AG04450 (cell line): ENCODE measurements around the gene FAM149A. TPM values are rescaled to one million over a fixed set of nuclear protein-coding genes. Genes with fewer than 3 reads are reported as not detected.

Experiments
- CTCF ChIA-PET: fragments of 300-600, 350-600 bp; formaldehyde crosslinking; extraction: SDS; loops from one replicate; lab custom pipeline; 2022; ENCODE audit warnings: antibody characterized with exemption, inconsistent platforms; lab: Charles Lee
- POLR2A ChIA-PET: fragments of 350-600 bp; formaldehyde crosslinking; extraction: SDS; loops from one replicate; lab custom pipeline; 2021; ENCODE audit warnings: antibody characterized with exemption, inconsistent platforms; lab: Yijun Ruan, JAX
- DNase-seq: peaks from one replicate; pipeline ENCODE4 v3.0.0-alpha.2; 2011; ENCODE audit warnings: low read depth, low spot score
- H3K27ac ChIP-seq: one replicate; pipeline ENCODE4 v1.5.1; 2012; ENCODE audit warnings: low read depth, low read length, control low read depth
- H3K27me3 ChIP-seq: one replicate; pipeline ENCODE4 v1.6.0; 2012; ENCODE audit warnings: low read length; ENCODE audit not compliant: control insufficient read depth, insufficient read depth
- H3K4me3 ChIP-seq: 2 replicates; pipeline ENCODE4 v1.5.1; 2011; ENCODE audit warnings: mild to moderate bottlenecking, low read depth, low read length, control low read depth
- H3K9me3 ChIP-seq: 2 replicates; pipeline ENCODE4 v1.5.1; 2012; ENCODE audit warnings: low read length; ENCODE audit not compliant: control insufficient read depth, insufficient read depth
- CTCF ChIP-seq: IDR thresholded peaks from 2 replicates; pipeline ENCODE4 v1.5.1; 2011; ENCODE audit warnings: low read depth, low read length, control low read depth, inconsistent platforms
- polyA plus RNA-seq: library from polyadenylated mRNA; depleted of rRNA; stranded (reverse); fragments of >200 nt; gene quantifications from 2 replicates; pipeline ENCODE4 v1.2.3, GENCODE V29; 2011

The FAM149A gene
- polyA plus RNA-seq, 1 experiment, result 0.07 TPM

- no peak for TF ChIP-seq CTCF
- H3K27me3 ChIP-seq, result peaks cover 8% of the 10 kb centered on the region
- H3K4me3 ChIP-seq, result peak overlapping the region; percentile 51
- no peaks in the 10 kb centered on the region for H3K9me3 ChIP-seq
- ChIA-PET POLR2A (no interaction called here), CTCF (no interaction called here)
- H3K27ac ChIP-seq, result peak overlapping the region; percentile 21
- DNase-seq, result no peak
Measured at GRCh38 chr4:186144198-186144945, 39.9 kb downstream of the FAM149A start.

GRCh38 chr4:186144946-186145569 is 40.6 kb downstream of the FAM149A start:
- Histone ChIP-seq H3K27me3 (peaks cover 8% of the 10 kb centered on the region), H3K27ac (no peak overlapping the region), H3K4me3 (peak overlapping the region; percentile 53), H3K9me3 (no peaks in the 10 kb centered on the region)
- TF ChIP-seq CTCF, result no peak
- ChIA-PET CTCF (interaction anchor here (1.9 kb wide), 1 partner anchor 8 kb away, joined by 7 read pairs; no protein-coding TSS in a partner anchor), POLR2A (no interaction called here)
- DNase-seq, result no peak

GRCh38 chr4:186146458-186146857 is 42.0 kb downstream of the FAM149A start:
- Histone ChIP-seq H3K9me3 (no peaks in the 10 kb centered on the region), H3K27me3 (peaks cover 8% of the 10 kb centered on the region), H3K27ac (no peak overlapping the region), H3K4me3 (no peak overlapping the region)
- POLR2A ChIA-PET, result no interaction called here
- TF ChIP-seq CTCF, result no peak
- DNase-seq, result no peak
- CTCF ChIA-PET, result interaction anchor here (1.9 kb wide), 1 partner anchor 9 kb away, joined by 7 read pairs; no protein-coding TSS in a partner anchor

GRCh38 chr4:186148336-186148975 is 44.0 kb downstream of the FAM149A start:
- no peak for DNase-seq
- no peaks in the 10 kb centered on the region for H3K9me3 ChIP-seq
- CTCF ChIA-PET, result no interaction called here
- POLR2A ChIA-PET, result no interaction called here
- H3K27me3 ChIP-seq, result peaks cover 8% of the 10 kb centered on the region
- TF ChIP-seq CTCF, result no peak
- H3K4me3 ChIP-seq, result no peak overlapping the region
- no peak overlapping the region for H3K27ac ChIP-seq
